ENCODE results near the gene TBATA. TPM values are rescaled to one million over a fixed set of nuclear protein-coding genes. Genes with fewer than 3 reads are reported as not detected.

TBATA gene
- total RNA-seq, 1 donor from 2014 or later = not detected

DNA sequence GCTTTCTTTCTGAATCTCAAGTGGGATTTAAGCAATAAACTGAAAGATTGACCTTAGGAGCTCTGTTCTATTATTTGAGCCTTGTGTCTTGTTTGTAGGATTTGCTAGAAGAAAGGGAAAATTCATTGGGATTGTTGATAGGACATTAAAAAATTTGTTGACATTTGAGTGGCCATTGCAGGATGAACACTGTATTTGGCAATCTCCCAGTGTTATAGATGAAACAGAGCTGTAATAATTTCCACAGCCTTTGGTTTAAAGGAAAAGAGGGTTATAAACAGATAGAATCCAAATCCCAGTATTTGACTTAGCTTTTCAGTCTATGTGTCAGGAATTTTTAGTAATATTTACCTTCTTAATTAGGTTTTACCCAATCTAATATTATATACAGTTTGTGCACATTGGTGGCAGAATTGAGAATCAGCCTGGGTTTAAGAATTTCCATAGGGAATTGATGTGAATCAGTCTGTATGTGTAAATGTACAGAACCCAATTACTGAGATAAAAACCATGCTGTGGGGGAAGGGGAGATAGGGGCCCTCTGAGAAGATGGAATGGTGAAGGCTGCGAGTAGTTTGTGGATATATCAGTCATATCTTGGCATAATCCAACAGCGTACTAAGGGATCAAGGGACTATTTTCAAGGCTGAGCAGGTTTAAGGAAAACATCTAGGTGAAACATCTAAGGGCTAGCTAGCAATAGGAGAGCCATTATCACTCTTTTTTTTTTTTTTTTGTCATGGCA, 37.1 kb upstream of the TBATA start:
- no peak for TF ChIP-seq POLR2A (IDR thresholded peaks at IDR 0.05)
- Histone ChIP-seq H3K9me3 (no peaks in the 10 kb centered on the region), H3K4me3 (no peak overlapping the region), H3K4me1 (peaks cover 26% of the 10 kb centered on the region), H3K36me3 (peaks cover 0 to 11% of the 10 kb centered on the region in 2 donors), H3K27me3 (no peaks in the 10 kb centered on the region), H3K27ac (no peak overlapping the region)
- intact Hi-C loops (cut with DNase I) = no loop called here
- no peak for DNase-seq (ENCODE audit: extremely low spot score in 2 of 2)

DNA sequence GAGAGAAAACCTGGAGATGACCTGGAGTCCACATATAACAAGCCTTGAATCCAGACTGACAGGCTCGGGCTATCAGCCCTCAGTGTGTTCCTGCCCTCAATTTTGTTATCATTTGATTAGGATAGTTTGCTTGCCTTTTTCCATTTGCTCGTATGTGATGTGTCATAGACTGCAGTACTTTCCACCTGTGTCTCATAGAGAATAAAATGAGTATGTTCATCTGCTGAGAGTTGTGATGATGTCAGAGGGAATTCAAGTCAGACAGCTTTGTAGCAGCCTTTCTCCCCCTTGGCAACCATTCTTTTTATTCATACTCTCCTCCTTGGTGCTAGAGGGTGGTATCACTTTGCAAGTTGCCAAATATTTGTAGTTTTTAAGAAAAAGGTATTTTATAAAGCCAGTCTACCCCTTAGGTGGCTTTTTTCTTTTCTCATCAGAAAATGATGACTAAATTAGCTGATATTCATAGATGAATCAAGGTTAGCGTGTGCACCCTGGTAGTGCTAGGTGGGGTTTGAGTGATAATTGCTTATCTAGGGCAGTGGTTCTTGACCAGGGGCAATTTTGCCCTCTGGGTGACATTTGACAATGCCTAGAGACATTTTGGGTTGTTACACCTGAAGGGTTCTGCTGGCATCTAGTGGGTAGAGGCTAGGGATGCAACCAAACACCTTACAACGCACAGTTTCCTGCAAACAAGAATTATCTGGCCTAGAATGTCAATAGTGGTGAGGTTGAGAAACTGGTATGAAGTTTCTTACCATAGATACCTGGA, 36.0 kb upstream of the TBATA start:
- intact Hi-C loops (cut with DNase I) = no loop called here
- Histone ChIP-seq H3K4me3 (no peak overlapping the region), H3K9me3 (no peaks in the 10 kb centered on the region), H3K27me3 (no peaks in the 10 kb centered on the region), H3K27ac (no peak overlapping the region), H3K36me3 (peaks cover 0 to 11% of the 10 kb centered on the region in 2 donors), H3K4me1 (peaks cover 28% of the 10 kb centered on the region)
- DNase-seq (ENCODE audit: extremely low spot score in 2 of 2) = no peak
- TF ChIP-seq POLR2A (IDR thresholded peaks at IDR 0.05) = no peak
- TF ChIP-seq, protein P1, sequence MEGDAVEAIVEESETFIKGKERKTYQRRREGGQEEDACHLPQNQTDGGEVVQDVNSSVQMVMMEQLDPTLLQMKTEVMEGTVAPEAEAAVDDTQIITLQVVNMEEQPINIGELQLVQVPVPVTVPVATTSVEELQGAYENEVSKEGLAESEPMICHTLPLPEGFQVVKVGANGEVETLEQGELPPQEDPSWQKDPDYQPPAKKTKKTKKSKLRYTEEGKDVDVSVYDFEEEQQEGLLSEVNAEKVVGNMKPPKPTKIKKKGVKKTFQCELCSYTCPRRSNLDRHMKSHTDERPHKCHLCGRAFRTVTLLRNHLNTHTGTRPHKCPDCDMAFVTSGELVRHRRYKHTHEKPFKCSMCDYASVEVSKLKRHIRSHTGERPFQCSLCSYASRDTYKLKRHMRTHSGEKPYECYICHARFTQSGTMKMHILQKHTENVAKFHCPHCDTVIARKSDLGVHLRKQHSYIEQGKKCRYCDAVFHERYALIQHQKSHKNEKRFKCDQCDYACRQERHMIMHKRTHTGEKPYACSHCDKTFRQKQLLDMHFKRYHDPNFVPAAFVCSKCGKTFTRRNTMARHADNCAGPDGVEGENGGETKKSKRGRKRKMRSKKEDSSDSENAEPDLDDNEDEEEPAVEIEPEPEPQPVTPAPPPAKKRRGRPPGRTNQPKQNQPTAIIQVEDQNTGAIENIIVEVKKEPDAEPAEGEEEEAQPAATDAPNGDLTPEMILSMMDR (IDR thresholded peaks at IDR 0.05) = no peak
- TF ChIP-seq POLR2AphosphoS5 (IDR thresholded peaks at IDR 0.05; ENCODE audit: insufficient read depth in 1 of 2, low read depth in 1 of 2) = no peak

DNA sequence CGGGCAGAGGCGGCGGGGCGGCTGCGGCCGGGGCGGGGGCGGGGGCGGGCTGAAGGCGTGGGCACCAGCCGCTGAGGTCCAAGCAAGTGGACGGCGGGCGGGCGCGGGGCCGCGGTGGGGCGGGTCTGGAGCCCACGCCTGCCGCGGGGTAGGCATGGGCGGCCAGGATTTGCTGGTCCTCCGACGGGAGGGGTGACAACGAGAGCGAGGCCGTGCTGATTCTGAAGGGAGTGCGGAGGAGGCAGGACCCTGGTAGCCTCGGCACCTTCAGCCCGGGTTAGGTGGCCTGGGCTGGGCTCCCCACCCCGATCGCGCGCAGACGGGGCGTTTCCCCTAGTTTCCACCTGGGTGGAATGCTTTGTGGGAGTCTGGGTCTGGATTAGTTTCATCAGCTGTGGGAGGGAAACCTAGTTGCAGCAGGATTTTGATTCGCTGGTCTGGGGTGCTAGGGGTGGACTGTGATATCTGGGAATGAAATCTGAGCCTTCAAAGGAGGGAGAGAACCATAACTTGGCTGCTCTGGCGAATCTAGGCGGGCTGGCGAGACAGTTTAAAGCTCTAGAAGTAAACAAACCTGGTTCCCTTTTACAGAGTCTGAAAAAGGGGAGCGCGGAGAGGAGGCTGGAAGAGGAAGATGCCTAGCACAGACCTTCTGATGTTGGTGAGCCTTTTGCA, 31.2 kb upstream of the TBATA start:
- Histone ChIP-seq H3K36me3 (peaks cover 0 to 2% of the 10 kb centered on the region in 2 donors), H3K4me3 (peak overlapping the region; percentile 76 to 90), H3K9me3 (no peaks in the 10 kb centered on the region), H3K27me3 (no peaks in the 10 kb centered on the region), H3K4me1 (peaks cover 25% of the 10 kb centered on the region), H3K27ac (peak overlapping the region; percentile 96)
- TF ChIP-seq, protein P1 (IDR thresholded peaks at IDR 0.05) = no peak
- TF ChIP-seq POLR2A (IDR thresholded peaks at IDR 0.05) (no peak), POLR2AphosphoS5 (IDR thresholded peaks at IDR 0.05; ENCODE audit: insufficient read depth in 1 of 2, low read depth in 1 of 2) (peak; percentile 60 to 61)
- intact Hi-C loops (cut with DNase I) = no loop called here
- no peak for DNase-seq (ENCODE audit: extremely low spot score in 2 of 2)

DNA sequence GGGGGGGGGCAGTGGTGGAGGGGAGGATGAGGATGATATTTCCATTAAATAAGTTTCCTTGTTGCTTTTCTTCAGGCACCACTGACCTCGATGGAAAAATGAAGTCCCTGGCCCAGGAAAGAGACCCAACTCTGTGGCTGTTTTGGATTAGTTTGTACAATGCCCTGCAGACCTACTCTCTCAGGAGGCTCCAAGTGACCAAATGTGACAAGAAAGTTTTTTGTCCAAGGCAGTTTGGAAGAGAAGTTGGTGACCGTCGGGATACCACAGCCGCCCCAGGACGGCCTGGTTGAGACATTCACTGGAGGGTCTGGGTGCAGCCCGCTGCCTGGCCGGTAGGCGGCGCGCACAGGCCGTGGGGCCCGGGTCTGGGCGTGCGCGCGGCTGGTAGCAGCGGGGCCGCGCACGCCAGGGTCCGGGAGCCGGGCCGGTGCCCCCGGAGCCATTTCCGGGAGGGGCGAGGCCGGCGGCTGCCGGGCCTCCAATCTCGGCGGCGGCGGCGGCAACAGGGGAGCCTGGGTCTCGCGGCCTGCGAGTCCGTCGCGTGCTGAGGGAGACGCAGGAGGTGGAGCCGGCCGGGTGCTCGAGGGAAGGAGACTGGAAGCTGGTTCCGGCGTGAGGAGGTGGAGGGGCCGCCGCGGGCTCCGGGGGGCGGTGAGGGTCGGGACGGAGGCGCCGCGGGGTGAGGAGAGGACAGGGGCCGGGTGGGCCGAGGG, 30.5 kb upstream of the TBATA start, which contains the start of gene SGPL1:
Gene SGPL1, plus strand, starts transcription at position 445 of the 716 bp plus-strand sequence. CDS start 906 bp downstream, outside the sequence.
- H3K4me3 ChIP-seq = peak within 1 kb of the TSS; percentile 76 to 90
- TF ChIP-seq, protein P1 (IDR thresholded peaks at IDR 0.05) = peak; percentile 76 to 97 (median 81)
- peak in 1 of 2 donors; percentile 69 for TF ChIP-seq POLR2A (IDR thresholded peaks at IDR 0.05)
- TF ChIP-seq POLR2AphosphoS5 (IDR thresholded peaks at IDR 0.05; ENCODE audit: insufficient read depth in 1 of 2, low read depth in 1 of 2) = peak in 1 of 2 donors; percentile 45
- intact Hi-C loops (cut with DNase I) = no loop called here
- no peak for DNase-seq (ENCODE audit: extremely low spot score in 2 of 2)
- H3K36me3 ChIP-seq = no peaks in the 10 kb centered on the region
- H3K27me3 ChIP-seq = no peaks in the 10 kb centered on the region
- H3K4me1 ChIP-seq = peaks cover 24% of the 10 kb centered on the region
- peak within 1 kb of the TSS; percentile 96 for H3K27ac ChIP-seq
- H3K9me3 ChIP-seq = no peaks in the 10 kb centered on the region

DNA sequence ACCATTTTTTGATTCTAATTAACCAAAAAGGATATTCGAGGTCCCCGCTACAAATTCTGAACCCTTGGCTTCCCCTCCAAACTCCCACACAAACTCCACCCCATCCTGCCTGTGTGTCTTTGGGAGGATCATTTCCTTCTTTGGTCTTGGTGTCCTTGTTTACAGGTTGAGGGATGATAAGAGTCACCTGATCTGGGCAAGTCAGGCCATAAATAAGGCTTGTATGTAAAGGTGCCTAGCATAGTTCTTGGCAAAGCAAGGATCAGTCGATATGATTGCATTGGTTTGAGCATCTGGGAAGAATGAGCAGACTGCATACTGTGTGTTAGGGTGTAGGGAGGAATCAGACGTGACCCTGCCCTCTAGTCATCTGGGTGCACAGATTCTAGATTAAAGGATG, 28.9 kb upstream of the TBATA start:
- no peak overlapping the region for H3K27ac ChIP-seq
- H3K9me3 ChIP-seq = no peaks in the 10 kb centered on the region
- intact Hi-C loops (cut with DNase I) = no loop called here
- H3K36me3 ChIP-seq = no peaks in the 10 kb centered on the region
- TF ChIP-seq POLR2AphosphoS5 (IDR thresholded peaks at IDR 0.05; ENCODE audit: insufficient read depth in 1 of 2, low read depth in 1 of 2) = no peak
- no peak for TF ChIP-seq POLR2A (IDR thresholded peaks at IDR 0.05)
- TF ChIP-seq, protein P1 (IDR thresholded peaks at IDR 0.05) = no peak
- peaks cover 24% of the 10 kb centered on the region for H3K4me1 ChIP-seq
- DNase-seq (ENCODE audit: extremely low spot score in 2 of 2) = no peak
- H3K4me3 ChIP-seq = no peak overlapping the region
- no peaks in the 10 kb centered on the region for H3K27me3 ChIP-seq
